ENCODE measurements around the gene ACADSB. TPM values are rescaled to one million over a fixed set of nuclear protein-coding genes. Genes with fewer than 3 reads are reported as not detected.

The ACADSB gene
- total and polyA plus RNA-seq, 2 experiments from 2014 or later, result 40.6 to 50.6 TPM

DNA sequence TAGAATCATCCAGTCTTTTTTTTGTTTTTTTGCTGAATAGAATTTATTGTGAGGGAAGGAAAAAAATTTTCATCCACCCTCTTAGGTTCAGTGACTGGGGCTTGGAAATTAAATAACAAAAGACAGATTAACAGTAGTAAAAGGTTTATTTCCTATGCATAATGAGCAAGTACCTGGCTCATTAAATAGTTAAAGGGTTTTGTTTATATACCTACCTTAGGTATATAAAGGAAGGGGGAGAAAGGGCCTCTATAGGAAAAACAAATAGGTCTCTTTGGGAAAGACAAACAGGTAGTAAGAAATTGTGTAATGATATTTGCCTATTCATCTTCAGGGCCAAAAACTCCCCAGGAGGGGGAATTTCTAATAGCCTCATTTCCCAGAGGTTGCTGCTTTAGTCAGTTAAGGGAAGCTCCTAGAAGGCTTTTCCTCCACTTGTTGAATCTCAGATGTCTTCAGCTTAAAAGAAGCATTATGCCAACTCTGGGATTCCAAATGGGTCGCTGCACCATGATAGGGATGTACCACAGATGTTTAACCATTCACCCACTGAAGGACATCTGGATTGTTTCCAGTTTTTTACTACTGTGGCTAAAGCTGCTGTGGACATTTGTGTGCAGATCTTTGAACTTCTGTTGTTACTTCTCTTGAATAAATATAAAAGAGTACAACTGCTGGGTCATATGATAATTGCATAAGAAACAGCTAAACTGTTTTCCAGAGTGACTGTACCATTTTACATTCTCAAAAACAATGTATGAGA lies 11.3 kb downstream of the ACADSB start:
- H3K27ac ChIP-seq, result peak overlapping the region; percentile 43
- H2AFZ ChIP-seq, result no peak overlapping the region
- H4K20me1 ChIP-seq (ENCODE audit: insufficient read depth, poor library complexity, severe bottlenecking), result no peaks in the 10 kb centered on the region
- no peak for TF ChIP-seq CTCF (IDR thresholded peaks at IDR 0.05; ENCODE audit: poor library complexity)
- no peak for TF ChIP-seq EZH2 (IDR thresholded peaks at IDR 0.05; ENCODE audit: borderline replicate concordance)
- TF ChIP-seq EZH2phosphoT487 (IDR thresholded peaks at IDR 0.05; ENCODE audit: low read depth, severe bottlenecking, unreplicated experiment), result no peak
- H3K79me2 ChIP-seq, result peaks cover 24% of the 10 kb centered on the region
- H3K27me3 ChIP-seq, result no peaks in the 10 kb centered on the region
- WGBS (ENCODE audit: low lambda C conversion rate, missing lambda C conversion rate), result 52% methylated on average over 1 of the region's 1 CpG
- H3K4me2 ChIP-seq, result peak overlapping the region; percentile 47
- no peaks in the 10 kb centered on the region for H3K36me3 ChIP-seq (replicated peaks; ENCODE audit: insufficient read depth, low read depth)
- H3K4me3 ChIP-seq, result no peak overlapping the region
- peaks cover 14% of the 10 kb centered on the region for H3K4me1 ChIP-seq (ENCODE audit: insufficient read depth)
- no peaks in the 10 kb centered on the region for H3K9me2 ChIP-seq (replicated peaks; ENCODE audit: insufficient read depth)
- DNase-seq (ENCODE audit: low spot score), result peak; percentile 17
- H3K9me3 ChIP-seq (ENCODE audit: low read depth), result no peaks in the 10 kb centered on the region

- Histone ChIP-seq H2AFZ (no peak overlapping the region), H3K79me2 (peaks cover 24% of the 10 kb centered on the region), H3K4me1 (ENCODE audit: insufficient read depth) (peaks cover 14% of the 10 kb centered on the region), H3K36me3 (replicated peaks; ENCODE audit: insufficient read depth, low read depth) (no peaks in the 10 kb centered on the region), H3K27ac (peak overlapping the region; percentile 30), H3K27me3 (no peaks in the 10 kb centered on the region), H3K9me2 (replicated peaks; ENCODE audit: insufficient read depth) (no peaks in the 10 kb centered on the region), H3K4me3 (no peak overlapping the region), H3K4me2 (peak overlapping the region; percentile 47), H3K9me3 (ENCODE audit: low read depth) (no peaks in the 10 kb centered on the region), H4K20me1 (ENCODE audit: insufficient read depth, poor library complexity, severe bottlenecking) (no peaks in the 10 kb centered on the region)
- 43% methylated on average over 3 of the region's 3 CpGs for WGBS (ENCODE audit: low lambda C conversion rate, missing lambda C conversion rate)
- peak; percentile 13 for DNase-seq (ENCODE audit: low spot score)
- TF ChIP-seq CTCF (IDR thresholded peaks at IDR 0.05; ENCODE audit: poor library complexity), result peak; percentile 42
- no peak for TF ChIP-seq EZH2phosphoT487 (IDR thresholded peaks at IDR 0.05; ENCODE audit: low read depth, severe bottlenecking, unreplicated experiment)
- TF ChIP-seq EZH2 (IDR thresholded peaks at IDR 0.05; ENCODE audit: borderline replicate concordance), result no peak
Observed at GRCh38 chr10:123021517-123021916, 12.7 kb downstream of the ACADSB start.

- Histone ChIP-seq H3K4me3 (no peak overlapping the region), H3K4me2 (no peak overlapping the region), H3K27me3 (no peaks in the 10 kb centered on the region), H2AFZ (no peak overlapping the region), H3K9me3 (ENCODE audit: low read depth) (no peaks in the 10 kb centered on the region), H3K9me2 (replicated peaks; ENCODE audit: insufficient read depth) (no peaks in the 10 kb centered on the region), H3K36me3 (replicated peaks; ENCODE audit: insufficient read depth, low read depth) (no peaks in the 10 kb centered on the region), H4K20me1 (ENCODE audit: insufficient read depth, poor library complexity, severe bottlenecking) (no peaks in the 10 kb centered on the region), H3K27ac (no peak overlapping the region), H3K79me2 (peaks cover 11% of the 10 kb centered on the region), H3K4me1 (ENCODE audit: insufficient read depth) (peaks cover 14% of the 10 kb centered on the region)
- DNase-seq (ENCODE audit: low spot score), result no peak
- TF ChIP-seq EZH2 (IDR thresholded peaks at IDR 0.05; ENCODE audit: borderline replicate concordance), result no peak
- no peak for TF ChIP-seq EZH2phosphoT487 (IDR thresholded peaks at IDR 0.05; ENCODE audit: low read depth, severe bottlenecking, unreplicated experiment)
- no peak for TF ChIP-seq CTCF (IDR thresholded peaks at IDR 0.05; ENCODE audit: poor library complexity)
- 95% methylated on average over 2 of the region's 2 CpGs for WGBS (ENCODE audit: low lambda C conversion rate, missing lambda C conversion rate)
Observed at GRCh38 chr10:123024540-123024939, 15.7 kb downstream of the ACADSB start.

All from hepatocyte (in vitro differentiated cells).